Measurements from ENCODE around the gene SLC25A18.
"Not testable (repeated sequence)": the region's sequence is repeated elsewhere in the genome, so short reads cannot be mapped to it uniquely, and the experiment has no call there.

SLC25A18 gene

GRCh38 chr22:17607891-17608521 is 44.7 kb downstream of the SLC25A18 start:
- no peak for DNase-seq (ENCODE audit: low read depth)

DNA sequence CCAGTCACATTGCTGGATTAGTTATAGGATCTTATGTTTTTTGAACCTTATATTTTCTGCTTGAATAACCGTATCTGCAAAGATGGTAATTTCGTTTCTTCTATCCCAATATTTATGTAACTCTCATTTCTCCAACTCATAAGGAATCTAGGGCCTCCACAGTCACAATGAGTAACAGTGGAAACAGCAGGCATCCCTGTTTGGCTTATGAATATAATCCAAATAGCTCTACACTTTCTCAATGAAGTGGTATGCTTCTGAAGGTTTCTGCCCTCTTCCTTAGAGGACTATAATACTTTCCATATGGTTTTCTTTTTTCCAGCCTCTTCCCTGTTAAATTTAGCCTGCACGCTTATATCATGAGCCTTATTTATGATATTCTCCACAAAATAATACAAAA is 48.8 kb downstream of the SLC25A18 start:
- no peak for DNase-seq (ENCODE audit: low read depth)

- DNase-seq (ENCODE audit: low read depth) = no peak
Measured at GRCh38 chr22:17613280-17613679, 50.0 kb downstream of the SLC25A18 start.

DNA sequence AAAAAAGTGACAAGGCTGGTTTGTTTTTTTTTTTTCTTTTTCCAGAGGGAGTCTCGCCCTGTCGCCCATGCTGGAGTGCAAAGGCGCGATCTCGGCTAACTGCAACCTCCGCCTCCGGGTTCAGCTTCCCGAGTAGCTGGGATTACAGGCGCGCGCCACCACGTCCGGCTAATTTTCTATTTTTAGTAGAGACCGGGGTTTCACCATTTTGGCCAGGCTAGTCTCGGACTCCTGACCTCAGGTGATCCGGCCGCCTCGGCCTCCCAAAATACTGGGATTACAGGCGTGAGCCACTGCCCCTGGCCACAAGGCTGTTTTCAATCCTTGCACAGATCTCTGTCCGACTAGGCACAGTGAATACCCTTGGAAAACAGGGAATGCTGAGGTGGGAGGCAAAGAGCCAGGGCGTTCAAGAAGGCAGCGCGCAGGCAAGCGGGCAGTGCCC is 64.7 kb downstream of the SLC25A18 start:
- no peak for DNase-seq (ENCODE audit: low read depth)

DNA sequence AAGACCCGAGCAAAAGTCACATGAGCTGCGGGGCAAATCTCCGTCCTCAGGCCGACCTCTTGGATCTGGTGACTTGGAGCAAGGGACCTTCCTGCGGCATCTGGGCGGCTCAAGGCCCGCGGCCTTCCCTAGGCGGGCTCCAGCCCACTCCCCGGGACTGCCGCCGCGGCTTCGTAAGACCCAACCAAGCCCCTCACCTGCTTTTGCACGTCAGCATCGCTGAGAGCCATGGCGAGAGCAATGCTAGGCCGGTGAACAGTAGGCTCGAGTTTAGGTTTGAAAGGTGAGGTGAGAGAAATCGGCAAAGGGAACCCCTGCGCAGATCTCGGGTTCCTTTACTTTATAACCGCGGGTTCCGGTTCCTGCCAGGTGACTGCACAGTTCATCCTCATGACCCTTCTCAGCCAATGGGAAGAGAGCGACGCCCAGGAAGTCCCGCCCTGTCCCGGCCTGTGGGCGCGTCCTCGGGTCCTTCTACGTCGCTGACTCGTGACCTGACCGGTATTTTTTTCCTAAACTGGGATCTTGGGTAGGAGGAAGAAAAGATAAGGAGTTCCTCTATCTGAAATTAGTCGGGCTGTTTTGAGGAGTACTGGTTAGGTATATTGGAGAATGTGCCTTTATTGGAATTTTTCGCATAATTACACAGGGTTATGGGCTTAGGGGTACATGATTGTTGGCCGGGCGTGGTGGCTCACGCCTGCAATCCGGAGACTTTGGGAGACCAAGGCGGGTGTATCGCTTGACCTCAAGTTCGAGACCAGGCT is 65.3 kb downstream of the SLC25A18 start, which contains the start of gene ATP6V1E1:
Gene ATP6V1E1 (minus strand): TSS at position 344 of the 767 bp plus-strand sequence. CDS start 114 bp downstream, at position 230.
- DNase-seq (ENCODE audit: low read depth) = peak; percentile 91

DNA sequence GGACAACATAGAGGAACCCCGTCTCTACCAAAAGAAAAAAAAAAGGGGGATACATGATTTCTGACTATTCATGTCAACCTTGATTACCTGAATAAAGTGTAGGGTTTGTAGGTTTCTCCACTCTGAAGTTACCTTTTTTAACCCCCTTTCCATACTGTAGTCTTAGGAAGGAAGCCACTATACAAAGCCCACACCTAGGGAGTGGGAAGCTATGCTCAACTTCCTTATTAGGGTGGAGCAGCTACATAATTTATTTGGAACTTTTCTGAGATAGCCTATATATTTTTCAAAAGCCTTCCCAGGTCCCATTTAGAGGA is 65.8 kb downstream of the SLC25A18 start:
- no peak for DNase-seq (ENCODE audit: low read depth)

GRCh38 chr22:17629641-17630040 is 66.3 kb downstream of the SLC25A18 start:
- no peak for DNase-seq (ENCODE audit: low read depth)

GRCh38 chr22:17631076-17631565 is 67.8 kb downstream of the SLC25A18 start:
- DNase-seq (ENCODE audit: low read depth) = no peak

DNA sequence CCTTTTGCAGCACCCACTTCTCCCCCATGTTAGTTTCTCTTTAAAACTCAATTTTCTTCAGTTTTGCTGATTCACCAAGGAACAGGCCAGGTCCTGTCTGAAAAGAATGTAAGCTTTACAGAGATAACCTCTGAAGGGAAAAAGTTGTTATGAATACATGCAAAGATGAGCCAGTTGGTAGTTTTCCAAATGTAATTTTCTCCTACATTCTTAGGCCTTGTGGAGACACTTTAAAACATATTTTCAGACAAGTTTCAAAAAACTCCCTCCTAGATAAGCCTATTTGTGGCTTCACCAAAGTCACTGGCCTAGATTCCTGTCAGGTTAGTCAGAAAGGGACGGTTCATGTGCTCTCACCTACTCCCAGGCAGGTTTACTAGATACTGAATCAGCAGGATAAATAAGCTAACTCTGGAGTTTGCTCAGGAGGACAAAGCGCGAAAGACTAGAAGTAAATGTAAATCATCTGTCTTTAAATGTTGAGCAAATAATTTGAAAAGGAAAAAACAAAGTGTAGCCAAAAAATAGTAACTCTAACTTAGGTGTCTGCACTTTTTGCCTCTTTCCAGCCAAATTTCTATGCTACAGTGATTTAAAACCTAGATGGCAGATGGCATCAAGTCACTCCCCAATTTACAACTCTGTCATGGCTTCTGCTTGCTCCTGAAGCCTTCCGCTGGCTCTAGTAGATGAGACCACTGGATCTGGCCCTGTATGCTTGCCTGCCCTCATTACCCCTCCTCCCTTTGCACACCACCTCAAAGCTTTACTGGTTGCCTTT is 70.1 kb downstream of the SLC25A18 start:
- DNase-seq (ENCODE audit: low read depth) = no peak

- no peak for DNase-seq (ENCODE audit: low read depth)
Measured at GRCh38 chr22:17633998-17634323, 70.7 kb downstream of the SLC25A18 start.

DNA sequence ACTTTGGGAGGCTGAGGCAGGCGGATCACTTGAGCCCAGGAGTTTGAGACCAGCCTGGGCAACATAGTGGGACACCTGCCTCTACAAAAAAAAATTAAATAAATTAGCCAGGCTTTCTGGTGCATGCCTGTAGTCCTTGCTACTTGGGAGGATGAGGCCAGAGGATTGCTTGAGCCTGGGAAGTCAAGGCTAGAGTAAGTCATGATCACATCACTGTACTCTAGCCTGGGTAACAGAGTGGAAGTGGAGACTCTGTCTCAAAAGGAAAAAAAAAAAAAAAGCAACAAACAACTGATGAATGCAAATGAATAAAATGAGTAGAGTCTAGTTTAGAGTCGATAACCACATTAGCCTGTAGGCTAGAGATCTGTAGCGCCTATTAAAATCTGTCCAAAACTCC is 71.4 kb downstream of the SLC25A18 start:
- no peak for DNase-seq (ENCODE audit: low read depth)

DNA sequence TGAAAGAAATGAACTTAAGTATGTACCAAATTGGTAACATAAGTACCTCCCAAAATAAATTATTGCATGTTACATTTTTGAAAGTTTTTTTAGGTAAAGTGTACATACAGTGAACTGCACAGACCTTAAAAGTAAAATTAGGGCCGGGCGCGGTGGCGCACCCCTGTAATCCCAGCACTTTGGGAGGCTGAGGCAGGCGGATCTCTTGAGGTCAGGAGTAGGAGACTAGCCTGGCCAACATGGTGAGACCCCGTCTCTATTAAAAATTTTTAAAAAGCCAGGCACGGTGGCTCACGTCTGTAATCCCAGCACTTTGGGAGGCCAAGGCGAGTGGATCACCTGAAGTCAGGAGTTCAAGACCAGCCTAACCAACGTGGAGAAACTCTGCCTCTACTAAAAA is 73.6 kb downstream of the SLC25A18 start:
- not testable (repeated sequence) for DNase-seq (ENCODE audit: low read depth)

DNA sequence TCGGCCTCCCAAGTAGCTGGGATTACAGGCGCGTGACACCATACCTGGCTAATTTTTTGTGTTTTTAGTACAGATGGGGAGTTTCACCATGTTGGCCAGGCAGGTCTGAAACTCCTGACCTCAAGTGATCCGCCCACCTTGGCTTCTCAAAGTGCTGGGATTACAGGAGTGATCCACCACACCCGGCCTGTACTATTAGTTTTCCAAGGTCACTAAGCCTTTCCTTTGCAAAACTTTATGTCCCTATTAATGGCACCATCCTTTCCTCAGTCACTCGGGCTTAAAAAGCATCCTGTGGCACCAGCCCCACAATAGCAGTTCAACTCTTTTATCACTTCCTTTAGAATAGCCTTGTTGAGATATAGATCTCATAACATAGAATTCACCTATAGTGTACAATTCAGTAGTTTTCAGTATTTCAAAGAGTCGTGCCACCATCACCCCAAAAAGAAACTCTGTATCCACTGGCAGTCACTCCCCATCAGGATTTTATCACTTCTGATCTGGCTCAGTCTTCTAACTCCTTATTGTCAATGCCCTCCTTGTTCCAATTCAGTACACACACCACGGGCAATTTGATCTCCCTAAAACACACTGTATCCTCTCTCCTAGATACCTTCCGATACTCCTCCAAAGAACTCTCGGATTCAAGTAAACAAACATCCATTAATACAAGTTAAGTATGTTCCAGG is 74.3 kb downstream of the SLC25A18 start:
- no peak for DNase-seq (ENCODE audit: low read depth)

GRCh38 chr22:17638182-17638431 is 74.8 kb downstream of the SLC25A18 start:
- no peak for DNase-seq (ENCODE audit: low read depth)

GRCh38 chr22:17638432-17639246 is 75.3 kb downstream of the SLC25A18 start, which contains the start of gene BCL2L13:
BCL2L13 (plus strand) TSS chr22:17638757; CDS start chr22:17655712, 16,955 bp downstream.
- DNase-seq (ENCODE audit: low read depth) = peak; percentile 80

DNA sequence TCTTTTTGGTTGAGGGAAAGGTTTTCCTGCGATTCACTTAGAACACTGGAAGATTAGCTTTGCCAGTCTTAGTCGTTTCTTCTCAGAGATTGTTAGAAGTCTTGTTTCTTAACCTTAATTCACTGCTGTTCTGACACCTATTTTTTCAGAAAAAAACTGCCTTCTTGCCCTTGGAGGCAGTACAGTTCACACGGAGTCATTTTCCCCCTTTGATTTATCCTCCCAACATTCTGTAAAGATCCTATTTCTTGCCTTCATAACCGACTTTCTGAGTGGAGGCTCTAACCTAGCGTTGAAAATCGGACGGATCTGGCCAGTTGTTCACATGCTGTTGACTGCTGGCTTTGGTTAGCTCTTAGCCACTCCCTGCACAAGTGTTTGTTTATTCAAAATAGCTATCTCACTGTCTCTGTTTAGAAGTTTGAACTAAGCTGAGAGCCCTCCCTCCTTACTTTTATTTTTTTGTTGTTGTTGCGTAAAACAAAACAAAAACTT is 76.0 kb downstream of the SLC25A18 start:
- DNase-seq (ENCODE audit: low read depth) = no peak
